GM19099 (cell line): Measurements from ENCODE around the gene MS4A12.

ENCODE experiments used
- POLR2A ChIP-seq: IDR thresholded peaks from 3 replicates; pipeline ENCODE4 v1.6.1; 2011; ENCODE audit warnings: low read depth; ENCODE audit not compliant: insufficient read length; ENCODE audit errors: extremely low read depth

Gene MS4A12

GRCh38 chr11:60492488-60493009, at the start of gene MS4A12:
TSS of gene MS4A12 (plus strand) at chr11:60492778. CDS start at chr11:60497319, 4,541 bp downstream.
- TF ChIP-seq POLR2A, result no peak

- TF ChIP-seq POLR2A, result no peak
These were observed 45.5 kb upstream of the MS4A12 start for GRCh38 chr11:60447070-60447469.

GRCh38 chr11:60447846-60448245, 44.7 kb upstream of the MS4A12 start:
- TF ChIP-seq POLR2A, result no peak

DNA sequence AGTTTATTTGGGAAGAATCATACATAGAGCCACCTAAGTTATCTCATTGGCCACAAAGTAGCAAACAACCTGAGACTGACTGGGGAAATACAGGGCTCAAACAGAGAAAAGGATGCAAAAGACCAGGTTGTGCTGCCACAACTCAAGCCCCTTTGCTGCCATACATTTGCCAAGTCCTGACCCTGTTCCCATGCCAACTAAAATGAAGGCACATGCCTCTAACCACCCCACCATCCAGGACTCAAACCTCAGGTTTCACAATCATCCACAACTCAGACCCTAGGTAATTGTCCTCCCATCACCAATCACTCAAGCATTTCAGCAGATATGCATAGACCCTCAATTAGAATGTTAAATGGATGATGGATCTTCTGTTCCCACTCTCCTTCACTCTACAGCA, 38.4 kb upstream of the MS4A12 start:
- TF ChIP-seq POLR2A, result no peak

GRCh38 chr11:60455531-60456042, 37.0 kb upstream of the MS4A12 start, which contains the start of gene MS4A1:
TSS of gene MS4A1 (plus strand) at chr11:60455847. CDS start at chr11:60462375, 6,528 bp downstream.
- peak; percentile 89 for TF ChIP-seq POLR2A

- peak; percentile 65 for TF ChIP-seq POLR2A
These were observed 35.0 kb upstream of the MS4A12 start for GRCh38 chr11:60457576-60457975.

DNA sequence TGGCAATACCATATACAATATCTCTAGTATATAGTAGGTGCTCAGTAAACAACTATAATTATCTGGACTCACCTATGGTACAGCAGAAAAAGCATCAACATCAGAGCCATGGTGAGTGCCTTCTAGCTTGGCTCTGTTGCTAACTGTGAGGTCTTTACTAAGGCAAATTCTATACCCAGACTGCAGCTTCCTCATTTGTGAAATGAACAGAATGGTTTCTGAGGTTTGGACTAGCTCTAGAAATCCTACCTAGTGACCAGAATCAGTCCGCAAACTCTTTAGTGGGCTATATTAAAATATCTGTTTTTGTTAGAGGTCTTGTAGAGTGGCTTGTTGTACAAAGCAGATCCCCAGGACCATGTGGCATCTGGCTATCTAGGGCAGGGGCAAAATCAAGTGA, 33.2 kb upstream of the MS4A12 start:
- no peak for TF ChIP-seq POLR2A

- TF ChIP-seq POLR2A, result no peak
These were observed 23.7 kb upstream of the MS4A12 start for GRCh38 chr11:60468829-60469228.

GRCh38 chr11:60469723-60470122, 22.9 kb upstream of the MS4A12 start:
- no peak for TF ChIP-seq POLR2A

- no peak for TF ChIP-seq POLR2A
These were observed 15.5 kb upstream of the MS4A12 start for GRCh38 chr11:60477035-60477445.

GRCh38 chr11:60482361-60482760, 10.2 kb upstream of the MS4A12 start:
- TF ChIP-seq POLR2A, result peak; percentile 35

DNA sequence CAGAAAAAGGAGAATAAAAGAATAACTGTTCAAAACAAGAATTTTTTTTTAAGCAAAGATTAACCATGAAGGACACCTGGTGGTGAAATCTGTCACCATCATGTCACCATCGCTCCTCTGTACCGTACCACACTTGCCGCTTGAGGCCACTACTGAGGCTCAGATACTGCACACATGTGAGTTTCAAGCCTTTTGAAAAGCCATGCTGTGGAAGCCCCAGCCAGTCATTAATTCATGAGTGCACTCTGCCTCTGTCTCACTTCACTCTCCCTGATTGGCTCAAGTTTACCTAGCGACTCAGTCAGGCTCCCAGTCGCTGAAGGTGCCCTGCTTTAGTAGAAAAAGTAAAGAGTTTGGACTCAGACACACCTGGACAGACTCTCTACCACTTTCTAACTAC, 6.6 kb upstream of the MS4A12 start:
- TF ChIP-seq POLR2A, result no peak

DNA sequence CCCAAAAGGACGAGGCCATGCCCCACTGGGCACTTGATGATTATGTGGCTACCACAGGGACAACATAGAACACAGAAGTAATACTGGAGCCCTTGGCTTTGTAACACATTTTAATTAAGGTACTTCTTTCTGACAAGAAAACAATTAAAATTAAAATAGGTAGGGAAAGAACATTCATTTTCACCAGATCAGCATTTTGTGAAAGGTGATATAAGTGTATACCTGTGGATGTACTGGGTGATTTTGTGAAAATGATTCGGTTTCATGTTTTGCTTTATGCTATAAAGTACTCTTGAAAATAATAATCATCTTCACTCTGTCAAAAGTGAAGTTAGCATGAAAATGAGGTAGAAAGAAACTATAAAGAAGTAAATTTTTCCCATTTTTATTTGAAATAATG, 876 bp downstream of the MS4A12 start:
- TF ChIP-seq POLR2A, result no peak

- TF ChIP-seq POLR2A, result no peak
These were observed 5.8 kb downstream of the MS4A12 start for GRCh38 chr11:60498399-60498798.

DNA sequence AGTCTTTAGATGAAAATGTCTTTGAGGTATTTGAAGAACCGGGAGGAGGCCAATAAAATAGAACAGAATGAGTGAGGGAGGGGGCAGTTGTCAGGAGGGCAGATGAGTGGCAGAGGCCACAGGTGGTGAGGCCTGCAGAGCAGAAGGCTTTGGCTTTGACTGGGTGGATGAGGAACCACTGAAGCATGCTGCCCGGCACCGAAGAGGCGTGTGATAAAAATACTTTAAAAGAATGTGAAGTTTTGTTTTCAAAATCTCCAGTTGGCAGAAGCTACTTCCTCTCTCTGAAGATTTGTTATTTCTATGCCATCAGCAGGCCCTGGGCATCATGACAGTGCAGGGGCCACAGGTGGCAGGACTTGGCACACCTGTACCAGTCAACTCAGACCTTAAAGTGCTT, 6.3 kb downstream of the MS4A12 start:
- TF ChIP-seq POLR2A, result no peak

- no peak for TF ChIP-seq POLR2A
These were observed 7.8 kb downstream of the MS4A12 start for GRCh38 chr11:60500276-60500910.

- TF ChIP-seq POLR2A, result no peak
These were observed 9.7 kb downstream of the MS4A12 start for GRCh38 chr11:60502221-60502775.

GRCh38 chr11:60504219-60504905, 11.8 kb downstream of the MS4A12 start:
- TF ChIP-seq POLR2A, result no peak
